ENCODE results near the gene STK25. TPM values are rescaled to one million over a fixed set of nuclear protein-coding genes. Genes with fewer than 3 reads are reported as not detected.

The STK25 gene
- total and polyA plus RNA-seq, 2 donors (not counting 3 experiments of a cell fraction or from before 2014, with no cell fraction given), result 286 to 715 TPM

DNA sequence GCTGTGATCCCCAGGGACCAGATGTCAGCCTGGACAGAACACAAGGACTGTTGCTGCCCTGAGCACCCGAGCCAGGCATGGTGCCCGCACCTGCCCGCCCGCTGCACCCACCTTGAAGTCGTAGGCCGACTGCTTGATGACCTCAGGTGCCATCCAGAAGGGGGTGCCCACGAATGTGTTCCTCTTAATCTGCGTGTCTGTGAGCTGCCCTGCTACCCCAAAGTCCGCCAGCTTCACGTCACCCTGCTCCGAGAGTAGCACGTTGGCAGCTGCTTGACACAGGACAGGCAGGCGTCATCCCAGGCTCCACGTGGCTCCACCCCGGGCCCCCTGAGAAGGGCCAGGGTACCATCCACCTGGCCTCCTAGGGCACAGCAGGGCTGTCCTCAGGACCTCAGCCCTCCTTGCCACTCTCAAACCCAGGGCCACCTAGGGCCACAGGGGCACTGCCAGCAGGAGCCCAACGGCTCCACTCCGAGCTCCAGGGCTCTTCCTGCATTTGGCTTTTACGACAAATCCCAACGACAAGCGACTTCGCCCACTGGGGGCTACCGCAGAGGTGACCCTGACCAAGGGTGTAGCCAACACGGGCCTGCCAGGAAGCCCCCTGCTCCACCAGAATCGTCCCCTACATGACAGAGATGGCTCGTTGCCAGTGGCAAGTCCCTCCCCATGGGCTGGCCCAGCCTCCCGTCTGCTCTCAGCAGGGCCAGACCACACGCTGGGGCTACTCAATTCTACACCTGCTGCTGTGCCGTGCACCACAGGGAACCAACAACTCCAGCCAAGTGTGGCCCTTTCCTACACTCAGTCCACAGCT, 9.0 kb downstream of the STK25 start:
- BruUV-seq (replicated peaks), result no TSS peak
- TF ChIP-seq, protein P1, sequence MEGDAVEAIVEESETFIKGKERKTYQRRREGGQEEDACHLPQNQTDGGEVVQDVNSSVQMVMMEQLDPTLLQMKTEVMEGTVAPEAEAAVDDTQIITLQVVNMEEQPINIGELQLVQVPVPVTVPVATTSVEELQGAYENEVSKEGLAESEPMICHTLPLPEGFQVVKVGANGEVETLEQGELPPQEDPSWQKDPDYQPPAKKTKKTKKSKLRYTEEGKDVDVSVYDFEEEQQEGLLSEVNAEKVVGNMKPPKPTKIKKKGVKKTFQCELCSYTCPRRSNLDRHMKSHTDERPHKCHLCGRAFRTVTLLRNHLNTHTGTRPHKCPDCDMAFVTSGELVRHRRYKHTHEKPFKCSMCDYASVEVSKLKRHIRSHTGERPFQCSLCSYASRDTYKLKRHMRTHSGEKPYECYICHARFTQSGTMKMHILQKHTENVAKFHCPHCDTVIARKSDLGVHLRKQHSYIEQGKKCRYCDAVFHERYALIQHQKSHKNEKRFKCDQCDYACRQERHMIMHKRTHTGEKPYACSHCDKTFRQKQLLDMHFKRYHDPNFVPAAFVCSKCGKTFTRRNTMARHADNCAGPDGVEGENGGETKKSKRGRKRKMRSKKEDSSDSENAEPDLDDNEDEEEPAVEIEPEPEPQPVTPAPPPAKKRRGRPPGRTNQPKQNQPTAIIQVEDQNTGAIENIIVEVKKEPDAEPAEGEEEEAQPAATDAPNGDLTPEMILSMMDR (IDR thresholded peaks at IDR 0.05; ENCODE audit: extremely low read depth in 1 of 2, insufficient read depth in 1 of 2, low read depth in 1 of 2, low read length in 2 of 2), result no peak
- Histone ChIP-seq H3K27me3 (ENCODE audit: control insufficient read depth in 2 of 2, insufficient read depth in 2 of 2, low read length in 2 of 2) (no peaks in the 10 kb centered on the region), H2AFZ (ENCODE audit: low read depth, low read length) (no peak overlapping the region), H4K20me1 (replicated peaks; ENCODE audit: control insufficient read depth, extremely low read depth, insufficient read depth, low read length) (no peaks in the 10 kb centered on the region), H3K27ac (ENCODE audit: insufficient read depth, low read depth, low read length) (no peak overlapping the region), H3K36me3 (ENCODE audit: control insufficient read depth in 2 of 2, extremely low read depth in 1 of 2, insufficient read depth in 2 of 2, low read length in 2 of 2) (peaks cover 2 to 67% of the 10 kb centered on the region in 2 experiments), H3K4me2 (ENCODE audit: insufficient read depth, low read length) (no peak overlapping the region), H3K79me2 (ENCODE audit: control insufficient read depth, insufficient read depth, low read length) (peaks cover 25% of the 10 kb centered on the region), H3K9me3 (replicated peaks; ENCODE audit: control insufficient read depth, insufficient read depth, low read length) (no peaks in the 10 kb centered on the region), H3K9me1 (replicated peaks; ENCODE audit: control insufficient read depth, extremely low read depth, insufficient read depth, low read length) (no peaks in the 10 kb centered on the region), H3K9ac (replicated peaks; ENCODE audit: extremely low read depth, insufficient read depth, low read length) (no peak overlapping the region), H3K4me1 (ENCODE audit: control insufficient read depth, extremely low read depth, insufficient read depth, low read length) (no peaks in the 10 kb centered on the region), H3K4me3 (replicated peaks in 1 of 3; ENCODE audit: insufficient read depth in 1 of 3, low read depth in 1 of 3, low read length in 3 of 3) (no peak overlapping the region)
- DNase-seq (ENCODE audit: low read depth, low spot score), result no peak
- dilution Hi-C loops (cut with MboI; ENCODE audit: extremely low pct_ligation_motif_present, low sequenced_read_pairs), result no loop called here
- ChIA-PET POLR2A (no interaction called here), CTCF (interaction anchor here (1.1 to 1.7 kb wide), 2 partner anchors 7 to 17 kb away, joined by 3 to 4 read pairs; no protein-coding TSS in a partner anchor)
- intact Hi-C loops (cut with micrococcal nuclease), result no loop called here
- no peak for FAIRE-seq
